Stimulated activated CD8-positive, alpha-beta memory T cell treated with anti-CD3 and anti-CD28 coated beads, Interleukin-15, amount 100 ng/mL, for 4 hours (primary cell): ENCODE measurements around the gene AMIGO3.
"Not testable (repeated sequence)": the region's sequence is repeated elsewhere in the genome, so short reads cannot be mapped to it uniquely, and the experiment has no call there.

ENCODE experiments used
- DNase-seq, 2 donors: peaks; one replicate each; pipeline ENCODE4 v3.0.0-alpha.2; 2020; ENCODE audit warnings: low read depth in 2 of 2

The AMIGO3 gene

GRCh38 chr3:49689046-49689907 lies 30.2 kb downstream of the AMIGO3 start, which contains the start of the genes MST1 and RNF123:
Gene MST1 (minus strand): TSS chr3:49689474. CDS start chr3:49688691, 783 bp downstream.
Gene RNF123 (plus strand): TSS chr3:49689557. CDS start chr3:49691166, 1,609 bp downstream.
- DNase-seq = peak; percentile 80 to 82

- not testable (repeated sequence) for DNase-seq
Observed at GRCh38 chr3:49688338-49689045, 31.0 kb downstream of the AMIGO3 start.

DNA sequence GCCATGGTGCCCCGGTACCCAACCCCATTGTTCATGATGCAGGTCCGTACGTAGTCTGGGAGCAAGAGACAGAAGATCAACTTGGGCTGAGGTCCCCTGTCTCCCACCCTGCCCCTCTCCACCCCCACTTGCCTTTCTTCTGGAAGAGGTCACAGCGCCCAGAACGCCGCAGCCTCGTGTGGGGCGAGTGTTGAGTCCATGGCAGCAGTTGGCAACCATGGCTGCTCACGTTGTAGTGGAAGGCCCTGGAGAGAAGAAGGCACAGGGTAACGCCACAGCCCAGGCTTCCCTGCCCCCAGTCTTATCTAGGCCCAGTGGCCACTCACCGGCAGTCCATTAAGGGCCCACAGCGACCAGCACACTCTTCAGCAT lies 32.1 kb downstream of the AMIGO3 start:
- not testable (repeated sequence) for DNase-seq

DNA sequence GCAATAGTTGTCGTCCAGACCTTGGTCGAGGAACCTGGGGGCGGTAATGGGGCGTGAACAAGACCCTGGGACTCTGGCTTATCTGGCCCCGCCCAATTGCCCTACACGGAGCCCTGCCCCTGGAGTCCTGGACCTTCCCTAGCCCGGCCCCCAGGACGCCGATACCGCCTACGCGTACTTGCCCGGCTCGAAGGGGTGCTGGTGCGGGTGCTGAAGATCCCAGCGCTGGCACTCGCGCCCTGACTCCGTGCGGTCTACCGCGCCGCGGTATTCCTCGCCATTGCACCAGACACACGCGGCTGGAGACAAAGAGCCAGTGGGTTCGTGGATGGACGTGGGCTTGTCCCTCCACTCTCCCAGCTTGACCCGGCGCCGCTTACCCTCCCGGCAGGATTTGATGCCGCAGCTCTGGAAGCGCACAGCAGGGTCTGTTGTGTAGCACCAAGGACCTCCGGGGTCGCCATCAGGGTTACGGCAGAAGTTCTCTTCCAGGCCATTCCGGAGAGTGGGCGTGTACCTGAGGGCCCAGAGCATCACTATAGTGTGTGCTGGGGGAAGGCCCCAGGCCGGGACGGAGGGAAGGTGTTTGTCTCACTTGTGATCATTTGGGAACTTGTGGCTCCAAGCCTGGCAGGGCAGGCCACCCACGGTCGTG lies 32.6 kb downstream of the AMIGO3 start:
- not testable (repeated sequence) for DNase-seq

- DNase-seq = not testable (repeated sequence)
Observed at GRCh38 chr3:49686346-49686745, 33.1 kb downstream of the AMIGO3 start.

- not testable (repeated sequence) for DNase-seq
Observed at GRCh38 chr3:49685846-49686245, 33.6 kb downstream of the AMIGO3 start.

GRCh38 chr3:49685103-49685502 lies 34.4 kb downstream of the AMIGO3 start:
- not testable (repeated sequence) for DNase-seq

GRCh38 chr3:49684453-49684852 lies 35.0 kb downstream of the AMIGO3 start:
- not testable (repeated sequence) for DNase-seq

GRCh38 chr3:49683162-49683561 lies 36.3 kb downstream of the AMIGO3 start:
- DNase-seq = no peak

- DNase-seq = no peak
Observed at GRCh38 chr3:49681543-49681942, 37.9 kb downstream of the AMIGO3 start.

- DNase-seq = no peak
Observed at GRCh38 chr3:49681232-49681522, 38.3 kb downstream of the AMIGO3 start.

DNA sequence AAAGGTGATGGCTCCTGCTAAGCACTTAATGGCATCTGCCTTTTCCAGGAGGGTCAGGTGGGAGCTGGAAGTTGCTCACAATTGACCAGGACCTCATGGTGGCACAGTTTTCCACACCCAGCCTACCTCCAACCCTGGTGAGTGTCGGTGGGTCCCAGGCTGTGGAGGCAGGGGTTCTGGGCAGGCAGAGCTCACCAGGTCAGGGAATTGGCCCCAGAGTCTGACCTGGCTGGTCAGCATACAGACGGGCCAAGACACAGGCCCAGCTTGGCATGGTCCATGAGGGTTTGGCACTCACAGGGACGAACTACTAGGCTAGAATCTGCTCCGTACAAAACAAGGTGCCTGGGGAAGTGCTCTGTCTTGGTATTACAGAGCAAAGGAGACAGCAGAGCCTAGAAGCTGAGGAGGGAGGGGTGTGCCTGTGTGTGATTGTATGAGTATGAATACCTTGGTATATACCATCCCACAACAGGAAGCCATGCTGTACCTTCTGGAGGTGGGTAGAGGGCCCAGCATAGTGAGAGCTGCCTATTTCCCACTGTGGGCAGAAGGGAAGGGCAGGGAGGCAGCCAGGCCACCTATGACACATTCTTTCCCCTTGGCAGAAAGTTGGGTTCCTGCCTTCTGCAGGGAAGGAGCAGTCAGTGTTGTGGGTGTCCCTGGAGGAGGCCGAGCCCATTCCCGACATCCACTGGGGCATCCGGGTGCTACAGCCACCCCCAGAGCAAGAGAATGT lies 38.8 kb downstream of the AMIGO3 start:
- DNase-seq = no peak

GRCh38 chr3:49675912-49676311 lies 43.6 kb downstream of the AMIGO3 start:
- no peak for DNase-seq

DNA sequence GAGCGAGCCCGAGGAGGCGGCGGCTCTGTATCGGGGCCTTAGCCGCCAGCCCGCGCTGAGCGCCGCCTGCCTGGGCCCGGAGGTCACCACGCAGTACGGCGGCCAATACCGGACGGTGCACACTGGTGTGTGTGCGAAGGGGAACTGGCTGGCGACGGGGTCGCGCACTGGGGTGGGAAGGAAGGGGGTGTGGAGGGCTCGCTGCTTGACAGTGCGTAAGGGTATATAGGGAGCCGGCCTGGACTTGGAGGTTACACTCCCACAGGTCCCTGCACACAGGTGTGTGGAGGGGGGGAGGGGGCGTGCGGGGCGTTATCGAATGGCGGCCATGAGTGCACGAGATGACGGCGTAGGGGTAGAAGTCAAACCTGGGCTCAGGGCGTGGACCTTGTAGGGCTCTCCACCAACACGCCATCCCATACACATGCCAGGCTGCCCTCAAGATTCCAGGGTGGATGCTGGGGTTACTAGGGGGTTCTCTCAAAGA lies 44.9 kb downstream of the AMIGO3 start:
- no peak for DNase-seq

DNA sequence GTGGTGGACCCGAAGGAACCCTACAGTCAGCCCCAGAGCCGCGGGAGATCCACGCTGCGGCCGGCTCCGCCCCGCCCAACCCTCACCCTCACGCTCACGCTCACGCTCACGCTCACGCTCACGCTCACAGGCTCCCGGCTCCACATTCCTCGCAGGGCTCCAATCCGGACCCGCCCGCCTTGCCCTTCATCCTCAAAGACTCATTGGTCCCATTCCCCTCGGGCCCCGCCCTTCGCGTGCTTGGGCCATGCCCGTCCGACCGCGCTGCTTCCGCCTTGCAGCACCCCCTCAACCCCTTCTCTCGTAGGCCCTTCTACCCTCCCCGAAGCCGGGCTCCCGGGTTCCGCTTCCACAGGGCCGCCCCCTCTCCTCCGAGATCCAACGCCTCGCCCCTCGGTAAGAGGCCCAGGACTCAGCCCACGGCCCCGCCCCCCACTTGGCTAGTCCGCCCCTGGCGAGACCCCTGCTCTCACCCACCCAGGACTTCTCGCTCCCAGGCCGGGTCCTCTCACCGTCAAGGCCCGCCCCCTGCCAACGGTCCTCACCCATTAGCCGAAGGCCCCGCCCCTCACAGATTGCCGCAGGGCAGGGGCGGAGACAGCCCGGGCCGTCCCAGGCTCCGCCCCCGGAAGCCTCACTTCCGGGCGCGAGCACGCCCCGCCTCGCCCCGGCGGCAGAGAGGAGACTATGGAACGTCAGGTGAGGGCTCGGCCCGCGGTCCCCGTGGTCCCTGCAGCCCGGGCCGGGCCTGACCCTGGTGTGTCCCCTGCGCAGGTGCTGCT lies 45.6 kb downstream of the AMIGO3 start, which contains the start of gene APEH:
Gene APEH (plus strand): TSS at position 637 of the 782 bp plus-strand sequence. CDS start 51 bp downstream, at position 688.
- DNase-seq = peak; percentile 96 to 97

DNA sequence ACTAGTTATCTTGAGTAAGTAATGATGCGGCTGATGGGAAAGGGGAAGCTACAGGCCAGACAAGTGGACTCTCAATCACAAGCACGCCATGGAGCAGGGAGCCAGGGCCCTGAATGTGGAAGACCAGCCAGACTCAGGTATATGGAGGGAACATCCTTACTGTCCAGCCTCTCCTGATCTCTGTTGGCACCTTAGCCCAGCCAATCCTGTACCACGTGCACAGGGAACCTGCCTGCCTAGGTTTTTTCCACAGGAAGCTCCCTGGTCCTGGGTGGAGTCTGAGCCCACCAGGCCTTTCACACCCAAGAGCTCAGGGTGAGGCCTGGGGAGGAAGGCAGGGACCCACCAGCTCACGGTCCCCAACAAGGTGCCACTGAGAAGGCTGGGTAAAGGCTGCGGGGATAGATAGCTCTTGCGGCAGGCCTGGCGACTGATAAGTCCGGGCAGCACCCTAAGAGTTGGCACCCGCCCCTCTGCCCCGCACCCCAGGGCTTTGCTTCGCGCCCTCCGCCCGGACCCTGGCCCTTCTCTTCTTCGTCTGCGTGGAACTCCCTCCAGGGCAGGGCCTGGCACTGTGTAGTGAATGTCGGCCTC lies 46.3 kb downstream of the AMIGO3 start:
- no peak for DNase-seq

DNA sequence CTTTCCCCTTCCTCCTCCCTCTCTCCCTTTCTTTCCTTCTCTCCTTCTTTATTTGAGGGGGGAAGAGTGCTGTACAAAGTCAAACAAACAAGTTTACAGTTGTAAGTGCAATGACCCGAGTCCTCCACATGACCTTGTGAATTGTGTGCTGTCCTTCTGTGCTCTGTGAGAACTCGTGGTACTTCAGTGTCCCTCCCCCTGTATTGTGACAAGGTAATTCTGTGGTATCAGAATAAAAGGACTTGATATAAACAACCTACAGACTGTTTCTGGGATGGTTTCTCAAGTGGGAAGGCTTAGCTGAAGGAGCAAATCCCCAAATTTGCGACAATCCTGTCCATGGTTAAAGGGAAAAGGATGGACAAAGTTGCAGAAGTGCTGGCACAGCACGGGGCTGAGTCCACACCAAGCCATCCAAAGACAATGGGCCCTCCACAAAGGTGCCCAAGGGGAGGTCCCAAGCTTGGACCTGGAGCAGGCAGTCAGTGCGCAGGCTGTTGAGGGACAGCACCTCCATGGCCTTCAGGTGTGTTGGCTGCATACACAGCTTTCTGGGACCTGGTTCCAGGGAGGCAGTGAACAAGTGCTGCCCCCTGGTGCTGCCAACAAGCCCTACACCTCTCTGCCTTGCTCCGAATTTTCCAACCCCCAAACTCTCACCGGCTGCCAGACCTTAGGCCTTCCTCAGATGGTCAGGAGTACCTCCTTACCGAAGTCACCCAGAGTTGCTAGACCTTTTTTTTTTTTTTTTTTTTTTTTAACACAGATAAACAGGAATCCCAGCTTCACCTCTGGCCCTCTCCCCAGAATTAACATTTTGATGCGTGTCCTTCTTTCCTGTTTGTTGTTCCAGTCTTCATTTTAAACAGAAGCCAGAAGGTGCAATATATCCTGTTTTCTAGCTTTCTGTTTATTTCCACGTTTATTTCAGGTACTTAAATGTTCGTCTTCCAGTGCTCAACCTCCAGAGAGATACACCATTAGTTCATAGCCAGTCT lies 47.9 kb downstream of the AMIGO3 start:
- DNase-seq = peak; percentile 42 to 51

DNA sequence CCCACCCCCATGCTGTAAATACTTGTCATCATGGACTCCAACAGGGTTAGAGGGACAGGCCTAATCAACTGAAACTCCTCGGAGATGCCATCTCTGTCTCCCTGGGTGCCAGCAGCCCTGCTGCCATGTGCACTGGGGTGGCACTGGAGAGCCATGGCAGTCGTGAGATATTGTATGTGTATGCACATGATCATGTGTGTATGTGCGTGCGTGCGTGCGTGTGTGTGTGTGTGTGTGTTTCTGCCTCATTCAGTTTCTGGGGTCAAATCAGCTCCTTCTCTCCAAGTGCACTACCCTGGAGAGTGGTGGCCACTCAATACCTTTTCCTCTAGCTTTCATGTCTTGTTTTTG lies 48.6 kb downstream of the AMIGO3 start:
- no peak for DNase-seq

DNA sequence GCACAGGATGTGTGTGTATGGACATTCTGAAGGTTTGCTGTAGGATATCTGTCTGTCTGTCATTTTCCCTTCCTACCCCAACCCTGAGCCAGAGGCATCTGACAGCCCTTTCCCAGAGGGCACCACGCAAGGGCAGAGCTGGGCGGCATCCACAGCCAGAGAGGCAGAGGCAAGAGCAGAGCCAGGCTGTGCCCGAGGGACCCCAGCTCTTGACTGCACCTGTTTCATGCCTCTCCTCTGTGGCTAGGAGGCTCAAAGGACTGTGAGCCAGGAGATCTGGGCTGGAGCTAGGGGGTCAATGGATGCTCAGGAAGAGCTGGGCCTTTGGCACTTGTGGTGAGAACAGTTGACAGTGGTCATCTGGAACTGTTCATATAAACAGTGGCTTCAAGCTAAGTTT lies 50.1 kb downstream of the AMIGO3 start:
- DNase-seq = no peak
